ENCODE data around the gene INSYN2A.

GRCh38 chr10:127148933-127149220 is 47.5 kb downstream of the INSYN2A start:
- TF ChIP-seq FOXP2 (optimal IDR thresholded peaks at IDR 0.05; ENCODE audit: borderline replicate concordance, extremely low read depth, extremely low read length, insufficient read depth) (no peak), POLR2AphosphoS5 (IDR thresholded peaks at IDR 0.05; ENCODE audit: low read depth, low read length) (no peak)

All from PFSK-1 (cell line).